Activated naive CD8-positive, alpha-beta T cell (primary cell): ENCODE results near the gene SCAI.
A peak's percentile ranks its signal among the peaks of the same experiment; 100 is the strongest.
"Not testable (repeated sequence)": the region's sequence is repeated elsewhere in the genome, so short reads cannot be mapped to it uniquely, and the experiment has no call there.

Source experiments
- H3K27ac Mint-ChIP-seq: one replicate; pipeline ENCODE4 v1.8.0; 2021; ENCODE audit warnings: mixed read lengths
- H3K27me3 Mint-ChIP-seq: one replicate; pipeline ENCODE4 v1.8.0; 2021; ENCODE audit warnings: mixed read lengths
- H3K36me3 Mint-ChIP-seq: one replicate; pipeline ENCODE4 v1.8.0; 2021; ENCODE audit warnings: mixed read lengths
- H3K4me1 Mint-ChIP-seq: one replicate; pipeline ENCODE4 v1.8.0; 2021; ENCODE audit warnings: low read depth, mixed read lengths
- H3K4me3 Mint-ChIP-seq: one replicate; pipeline ENCODE4 v1.8.0; 2021; ENCODE audit warnings: mild to moderate bottlenecking, mixed read lengths
- H3K9me3 Mint-ChIP-seq: one replicate; pipeline ENCODE4 v1.8.0; 2021; ENCODE audit warnings: low read depth, mixed read lengths

SCAI gene

DNA sequence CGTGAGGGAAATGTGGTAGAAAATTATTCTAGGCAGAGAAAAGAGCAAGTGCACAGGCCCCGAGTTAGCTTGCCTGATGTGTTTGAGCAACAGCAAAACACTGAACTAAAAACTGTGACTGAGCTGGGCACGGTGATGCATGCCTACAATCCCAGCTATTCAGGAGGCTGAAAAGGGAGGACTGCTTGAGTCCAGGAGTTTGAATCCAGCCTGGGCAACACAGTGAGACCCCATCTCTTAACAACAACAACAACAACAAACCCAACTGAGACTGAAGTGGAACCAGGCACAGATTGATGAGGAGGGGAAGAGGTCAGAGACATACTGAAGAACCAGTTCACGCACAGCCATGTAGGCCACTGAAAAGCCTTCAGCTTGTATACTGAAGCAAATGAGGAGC lies 42.5 kb downstream of the SCAI start:
- no peaks in the 10 kb centered on the region for H3K27me3 Mint-ChIP-seq
- H3K27ac Mint-ChIP-seq = no peak overlapping the region
- H3K4me1 Mint-ChIP-seq = peaks cover 9% of the 10 kb centered on the region
- peaks cover 5% of the 10 kb centered on the region for H3K36me3 Mint-ChIP-seq
- no peak overlapping the region for H3K4me3 Mint-ChIP-seq
- peaks cover 4% of the 10 kb centered on the region for H3K9me3 Mint-ChIP-seq

GRCh38 chr9:125099816-125100215 lies 43.5 kb downstream of the SCAI start:
- peaks cover 11% of the 10 kb centered on the region for H3K4me1 Mint-ChIP-seq
- no peaks in the 10 kb centered on the region for H3K27me3 Mint-ChIP-seq
- H3K27ac Mint-ChIP-seq = no peak overlapping the region
- peaks cover 4% of the 10 kb centered on the region for H3K9me3 Mint-ChIP-seq
- no peak overlapping the region for H3K4me3 Mint-ChIP-seq
- H3K36me3 Mint-ChIP-seq = peaks cover 12% of the 10 kb centered on the region

DNA sequence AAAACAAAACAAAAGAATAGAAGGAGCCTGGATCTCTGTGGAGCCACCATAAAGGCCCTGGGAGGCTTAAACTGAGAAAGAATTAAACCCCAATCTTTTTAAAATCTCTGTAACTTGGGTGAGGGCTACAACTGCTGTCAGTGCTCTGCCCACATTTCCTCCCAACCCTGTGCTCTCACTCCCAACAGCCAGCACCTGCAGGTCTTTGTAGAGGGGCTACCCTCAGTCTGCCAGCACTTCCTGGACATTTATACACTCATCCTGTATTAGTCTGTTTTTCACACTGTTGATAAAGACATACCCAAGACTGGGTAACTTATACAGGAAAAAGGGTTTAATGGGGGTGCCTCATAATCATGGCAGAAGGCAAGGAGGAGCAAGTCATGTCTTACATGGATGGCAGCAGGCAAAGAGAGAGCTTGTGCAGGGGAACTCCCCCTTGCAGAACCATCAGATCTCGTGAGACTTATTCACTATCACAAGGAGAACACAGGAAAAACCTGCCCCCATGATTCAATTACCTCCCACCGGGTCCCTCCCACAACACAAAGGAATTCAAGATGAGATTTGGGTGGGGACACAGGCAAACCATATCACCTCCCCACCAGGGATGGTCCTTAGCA lies 47.4 kb downstream of the SCAI start:
- H3K9me3 Mint-ChIP-seq = peaks cover 4% of the 10 kb centered on the region
- no peak overlapping the region for H3K4me3 Mint-ChIP-seq
- H3K27me3 Mint-ChIP-seq = no peaks in the 10 kb centered on the region
- peaks cover 20% of the 10 kb centered on the region for H3K36me3 Mint-ChIP-seq
- H3K27ac Mint-ChIP-seq = no peak overlapping the region
- H3K4me1 Mint-ChIP-seq = peaks cover 9% of the 10 kb centered on the region

- Mint-ChIP-seq H3K9me3 (no peaks in the 10 kb centered on the region), H3K4me1 (peaks cover 9% of the 10 kb centered on the region), H3K4me3 (no peak overlapping the region), H3K27ac (no peak overlapping the region), H3K36me3 (peaks cover 16% of the 10 kb centered on the region), H3K27me3 (no peaks in the 10 kb centered on the region)
Measured at GRCh38 chr9:125091121-125091520, 52.2 kb downstream of the SCAI start.

- no peaks in the 10 kb centered on the region for H3K27me3 Mint-ChIP-seq
- peaks cover 7% of the 10 kb centered on the region for H3K4me1 Mint-ChIP-seq
- H3K9me3 Mint-ChIP-seq = no peaks in the 10 kb centered on the region
- H3K4me3 Mint-ChIP-seq = no peak overlapping the region
- H3K27ac Mint-ChIP-seq = no peak overlapping the region
- peaks cover 8% of the 10 kb centered on the region for H3K36me3 Mint-ChIP-seq
Measured at GRCh38 chr9:125089331-125089730, 54.0 kb downstream of the SCAI start.

DNA sequence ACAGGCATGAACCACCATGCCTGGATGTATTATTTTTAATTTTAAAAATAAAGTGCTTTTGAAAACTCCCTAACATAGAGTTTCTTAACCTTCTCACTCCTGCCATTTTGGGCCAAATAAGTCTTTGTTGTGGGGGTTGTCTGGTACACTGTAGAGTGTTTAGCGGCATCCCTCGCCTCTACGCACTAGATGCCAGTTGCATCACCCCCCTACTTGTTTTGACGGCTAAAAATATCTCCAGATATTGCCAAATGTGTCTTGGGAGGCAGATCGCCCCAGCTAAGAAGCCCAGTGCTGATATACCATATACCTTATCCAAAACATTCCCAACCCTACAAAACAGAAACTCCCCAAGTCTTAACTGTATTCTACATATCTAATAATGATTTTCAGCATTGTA lies 54.6 kb downstream of the SCAI start:
- Mint-ChIP-seq H3K27me3 (no peaks in the 10 kb centered on the region), H3K4me3 (no peak overlapping the region), H3K9me3 (no peaks in the 10 kb centered on the region), H3K36me3 (peaks cover 7% of the 10 kb centered on the region), H3K4me1 (peaks cover 7% of the 10 kb centered on the region), H3K27ac (no peak overlapping the region)

DNA sequence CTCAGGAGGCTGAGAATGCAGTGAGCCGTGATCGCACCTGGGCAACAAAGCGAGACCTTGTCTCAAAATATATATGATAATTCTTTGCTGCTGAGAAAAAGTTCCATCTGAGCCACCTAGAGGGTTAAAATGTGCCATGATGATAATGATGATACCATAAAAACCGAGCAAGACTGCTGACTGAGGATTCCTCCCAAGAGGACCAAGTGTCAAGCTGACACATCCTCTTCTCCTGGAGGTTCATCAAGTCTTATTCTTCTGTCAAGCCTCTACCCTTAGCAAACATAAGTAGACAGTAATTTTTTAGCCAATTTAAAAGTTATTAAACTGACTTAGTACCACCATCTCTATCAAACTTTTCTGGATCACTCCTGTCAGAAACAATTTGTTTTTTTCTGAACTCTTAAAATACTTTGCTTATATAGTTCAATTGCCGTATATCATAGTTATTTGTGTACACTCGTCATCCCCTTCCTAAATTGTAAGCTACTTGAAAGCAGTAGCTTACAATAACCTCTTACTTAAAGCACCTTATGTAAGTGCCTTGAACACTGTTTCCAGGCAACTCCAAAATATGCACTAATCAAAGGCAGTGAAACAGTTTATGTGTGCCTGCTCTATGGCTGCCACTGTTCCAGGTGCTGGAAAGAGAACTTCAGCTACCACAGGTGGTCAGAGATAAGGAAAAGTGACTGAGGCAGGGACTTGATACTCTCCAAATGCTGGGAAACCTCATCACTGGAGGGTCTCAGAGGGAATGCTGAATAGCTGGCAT lies 57.4 kb downstream of the SCAI start:
- H3K9me3 Mint-ChIP-seq = peaks cover 3% of the 10 kb centered on the region
- peaks cover 16% of the 10 kb centered on the region for H3K36me3 Mint-ChIP-seq
- H3K27ac Mint-ChIP-seq = peak overlapping the region; percentile 31
- peaks cover 3% of the 10 kb centered on the region for H3K4me1 Mint-ChIP-seq
- no peak overlapping the region for H3K4me3 Mint-ChIP-seq
- no peaks in the 10 kb centered on the region for H3K27me3 Mint-ChIP-seq

DNA sequence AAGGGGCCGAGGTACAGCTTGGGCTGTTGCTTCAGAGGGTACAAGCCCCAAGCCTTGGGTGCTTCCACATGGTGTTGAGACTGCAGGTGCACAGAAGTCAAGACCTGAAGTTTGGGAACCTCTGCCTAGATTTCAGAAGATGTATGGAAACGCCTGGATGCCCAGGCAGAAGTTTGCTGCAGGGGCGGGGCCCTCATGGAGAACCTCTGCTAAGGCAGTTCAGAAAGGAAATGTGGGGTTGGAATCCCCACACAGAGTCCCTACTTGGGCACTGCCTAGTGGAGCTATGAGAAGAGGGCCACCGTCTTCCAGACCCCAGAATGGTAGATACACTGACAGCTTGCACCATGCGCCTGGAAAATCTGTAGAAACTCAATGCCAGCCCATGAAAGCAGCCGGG lies 61.1 kb downstream of the SCAI start:
- H3K4me1 Mint-ChIP-seq, H3K9me3 Mint-ChIP-seq, H3K27ac Mint-ChIP-seq, H3K27me3 Mint-ChIP-seq, H3K4me3 Mint-ChIP-seq: not testable (repeated sequence)
- peaks cover 18% of the 10 kb centered on the region for H3K36me3 Mint-ChIP-seq

DNA sequence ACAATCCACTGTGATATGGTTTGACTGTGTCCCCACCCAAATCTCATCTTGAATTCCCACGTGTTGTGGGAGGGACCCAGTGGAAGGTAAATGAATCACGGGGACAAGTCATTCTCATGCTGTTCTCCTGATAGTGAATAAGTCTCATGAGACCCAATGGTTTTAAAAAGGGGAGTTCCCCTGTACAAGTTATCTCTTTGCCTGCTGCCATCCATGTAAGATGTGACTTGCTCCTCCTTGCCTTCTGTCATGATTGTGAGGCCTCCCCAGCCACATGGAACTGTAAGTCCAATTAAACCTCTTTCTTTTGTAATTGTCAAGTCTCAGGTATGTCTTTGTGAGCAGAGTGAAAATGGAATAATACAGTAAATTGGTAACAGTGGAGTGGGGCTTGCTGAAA lies 62.5 kb downstream of the SCAI start:
- H3K4me1 Mint-ChIP-seq, H3K27me3 Mint-ChIP-seq, H3K9me3 Mint-ChIP-seq, H3K27ac Mint-ChIP-seq, H3K4me3 Mint-ChIP-seq: not testable (repeated sequence)
- H3K36me3 Mint-ChIP-seq = peaks cover 18% of the 10 kb centered on the region

DNA sequence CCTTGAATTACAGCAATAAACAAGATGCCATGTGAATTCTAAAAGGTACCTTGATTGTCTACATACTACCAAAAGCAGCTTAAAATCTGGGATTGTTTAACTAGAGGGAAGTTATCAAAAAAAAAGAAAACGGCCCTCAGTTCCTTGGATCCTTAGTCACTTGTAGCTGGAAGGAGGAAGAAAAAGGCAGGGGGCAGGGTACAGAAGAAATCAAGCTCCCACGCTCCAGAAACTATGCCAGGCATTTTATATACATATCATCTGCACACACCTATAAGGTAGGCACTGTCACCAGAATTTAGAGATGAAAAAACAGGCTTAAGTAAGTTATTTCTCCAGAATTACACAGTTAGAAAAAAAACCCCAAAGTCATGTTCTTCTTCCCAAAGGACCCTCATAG lies 63.4 kb downstream of the SCAI start:
- Mint-ChIP-seq H3K4me3 (no peak overlapping the region), H3K27me3 (no peaks in the 10 kb centered on the region), H3K4me1 (no peaks in the 10 kb centered on the region), H3K27ac (no peak overlapping the region), H3K9me3 (peaks cover 8% of the 10 kb centered on the region), H3K36me3 (peaks cover 19% of the 10 kb centered on the region)

GRCh38 chr9:125075997-125076396 lies 67.3 kb downstream of the SCAI start:
- Mint-ChIP-seq H3K27me3 (no peaks in the 10 kb centered on the region), H3K9me3 (peaks cover 6% of the 10 kb centered on the region), H3K4me3 (no peak overlapping the region), H3K27ac (no peak overlapping the region), H3K4me1 (no peaks in the 10 kb centered on the region), H3K36me3 (peaks cover 8% of the 10 kb centered on the region)

- no peaks in the 10 kb centered on the region for H3K4me1 Mint-ChIP-seq
- H3K27me3 Mint-ChIP-seq = no peaks in the 10 kb centered on the region
- no peak overlapping the region for H3K4me3 Mint-ChIP-seq
- peaks cover 6% of the 10 kb centered on the region for H3K36me3 Mint-ChIP-seq
- H3K9me3 Mint-ChIP-seq = no peaks in the 10 kb centered on the region
- H3K27ac Mint-ChIP-seq = no peak overlapping the region
Measured at GRCh38 chr9:125074976-125075375, 68.4 kb downstream of the SCAI start.

DNA sequence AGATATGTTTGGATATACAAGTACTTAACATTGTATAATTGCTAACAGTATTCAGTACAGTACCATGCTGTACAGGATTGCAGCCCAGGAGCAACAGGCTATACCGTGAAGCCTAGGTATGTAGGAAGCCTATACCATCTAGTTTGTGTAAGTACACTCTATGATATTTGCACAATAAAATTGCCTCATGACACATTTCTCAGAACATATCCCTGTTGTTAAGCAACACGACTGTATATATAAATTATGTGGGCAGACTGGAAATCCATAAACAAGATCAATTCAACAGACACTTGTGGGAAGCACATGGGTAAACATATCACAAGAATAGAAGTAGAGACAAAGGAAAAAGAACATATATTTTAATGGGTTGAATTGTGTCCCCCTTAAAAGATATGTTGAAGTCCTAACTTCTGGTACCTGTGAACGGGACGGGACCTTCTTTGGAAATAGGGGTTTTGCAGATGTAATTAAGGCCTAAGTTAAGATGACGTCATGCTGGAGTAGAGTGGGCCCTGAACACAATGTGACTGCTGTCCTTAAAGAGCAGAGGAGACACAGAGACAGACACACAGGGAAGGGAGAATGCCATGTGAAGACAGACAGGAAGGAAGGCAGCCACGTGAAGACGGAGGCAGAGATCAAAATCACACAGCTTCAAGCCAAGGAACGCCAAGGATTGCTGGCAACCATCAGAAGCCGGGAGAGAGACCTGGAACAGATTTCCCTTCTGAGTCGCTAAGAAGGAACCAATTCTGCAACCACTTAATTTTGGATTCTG lies 76.3 kb downstream of the SCAI start:
- H3K9me3 Mint-ChIP-seq = no peaks in the 10 kb centered on the region
- H3K27ac Mint-ChIP-seq = peak overlapping the region; percentile 37
- no peak overlapping the region for H3K4me3 Mint-ChIP-seq
- H3K36me3 Mint-ChIP-seq = peaks cover 2% of the 10 kb centered on the region
- H3K27me3 Mint-ChIP-seq = no peaks in the 10 kb centered on the region
- H3K4me1 Mint-ChIP-seq = no peaks in the 10 kb centered on the region

GRCh38 chr9:125061391-125061790 lies 81.9 kb downstream of the SCAI start:
- no peaks in the 10 kb centered on the region for H3K4me1 Mint-ChIP-seq
- no peaks in the 10 kb centered on the region for H3K27me3 Mint-ChIP-seq
- H3K4me3 Mint-ChIP-seq = no peak overlapping the region
- H3K27ac Mint-ChIP-seq = no peak overlapping the region
- H3K36me3 Mint-ChIP-seq = peaks cover 5% of the 10 kb centered on the region
- no peaks in the 10 kb centered on the region for H3K9me3 Mint-ChIP-seq
